Muscle layer of colon (tissue), 2 donors: ENCODE measurements around the gene OPRM1.
"Not testable (repeated sequence)": the region's sequence is repeated elsewhere in the genome, so short reads cannot be mapped to it uniquely, and the experiment has no call there.

Experiments used
- H3K27ac ChIP-seq: one replicate; pipeline ENCODE4 v1.7.0; 2013; ENCODE audit warnings: low read depth, mild to moderate bottlenecking, low read length, moderate library complexity
- H3K27me3 ChIP-seq, 2 donors: one replicate each; pipeline ENCODE4 v1.7.0; 2013; ENCODE audit warnings: low read length in 2 of 2, mild to moderate bottlenecking in 2 of 2; ENCODE audit not compliant: insufficient read depth in 2 of 2, control insufficient read depth in 1 of 2
- H3K36me3 ChIP-seq: one replicate; pipeline ENCODE4 v1.7.0; 2013; ENCODE audit warnings: mild to moderate bottlenecking, low read length; ENCODE audit not compliant: insufficient read depth
- H3K4me1 ChIP-seq: one replicate; pipeline ENCODE4 v1.7.0; 2013; ENCODE audit warnings: mild to moderate bottlenecking, low read length; ENCODE audit not compliant: insufficient read depth
- H3K4me3 ChIP-seq, 2 donors: one replicate each; pipeline ENCODE4 v1.7.0; 2013; ENCODE audit warnings: low read length in 2 of 2, low read depth in 1 of 2, mild to moderate bottlenecking in 1 of 2, moderate library complexity in 1 of 2
- H3K9ac ChIP-seq: one replicate; pipeline ENCODE4 v1.7.0; 2013; ENCODE audit warnings: low read length
- H3K9me3 ChIP-seq: one replicate; pipeline ENCODE4 v1.7.0; 2013; ENCODE audit warnings: mild to moderate bottlenecking, low read length
- donor health status: abdominal sarcoma.
- donor health status: Adenocarcinoma of cecum.

The OPRM1 gene

GRCh38 chr6:154053141-154053540 is 14.1 kb downstream of the OPRM1 start:
- Histone ChIP-seq H3K4me1 (no peaks in the 10 kb centered on the region), H3K9ac (no peak overlapping the region), H3K36me3 (no peaks in the 10 kb centered on the region), H3K27me3 (no peaks in the 10 kb centered on the region), H3K4me3 (no peak overlapping the region), H3K9me3 (no peaks in the 10 kb centered on the region), H3K27ac (no peak overlapping the region)

- Histone ChIP-seq H3K27ac (no peak overlapping the region), H3K9ac (no peak overlapping the region), H3K4me3 (no peak overlapping the region), H3K4me1 (no peaks in the 10 kb centered on the region), H3K9me3 (no peaks in the 10 kb centered on the region), H3K27me3 (no peaks in the 10 kb centered on the region), H3K36me3 (no peaks in the 10 kb centered on the region)
Observed at GRCh38 chr6:154056536-154056935, 17.5 kb downstream of the OPRM1 start.

GRCh38 chr6:154057098-154057497 is 18.1 kb downstream of the OPRM1 start:
- Histone ChIP-seq H3K9me3 (no peaks in the 10 kb centered on the region), H3K36me3 (no peaks in the 10 kb centered on the region), H3K27me3 (no peaks in the 10 kb centered on the region), H3K4me3 (no peak overlapping the region), H3K9ac (no peak overlapping the region), H3K27ac (no peak overlapping the region), H3K4me1 (no peaks in the 10 kb centered on the region)

- H3K9ac ChIP-seq = no peak overlapping the region
- no peak overlapping the region for H3K27ac ChIP-seq
- no peaks in the 10 kb centered on the region for H3K9me3 ChIP-seq
- no peaks in the 10 kb centered on the region for H3K27me3 ChIP-seq
- no peak overlapping the region for H3K4me3 ChIP-seq
- H3K36me3 ChIP-seq = no peaks in the 10 kb centered on the region
- H3K4me1 ChIP-seq = no peaks in the 10 kb centered on the region
Observed at GRCh38 chr6:154058963-154059680, 20.1 kb downstream of the OPRM1 start.

- Histone ChIP-seq H3K27ac (no peak overlapping the region), H3K4me1 (no peaks in the 10 kb centered on the region), H3K9ac (no peak overlapping the region), H3K4me3 (no peak overlapping the region), H3K9me3 (no peaks in the 10 kb centered on the region), H3K27me3 (no peaks in the 10 kb centered on the region), H3K36me3 (no peaks in the 10 kb centered on the region)
Observed at GRCh38 chr6:154060076-154060475, 21.0 kb downstream of the OPRM1 start.

- H3K9ac ChIP-seq = no peak overlapping the region
- no peaks in the 10 kb centered on the region for H3K4me1 ChIP-seq
- no peak overlapping the region for H3K27ac ChIP-seq
- H3K27me3 ChIP-seq = no peaks in the 10 kb centered on the region
- no peak overlapping the region for H3K4me3 ChIP-seq
- no peaks in the 10 kb centered on the region for H3K9me3 ChIP-seq
- no peaks in the 10 kb centered on the region for H3K36me3 ChIP-seq
Observed at GRCh38 chr6:154070041-154070440, 31.0 kb downstream of the OPRM1 start.

- no peaks in the 10 kb centered on the region for H3K36me3 ChIP-seq
- H3K27ac ChIP-seq = no peak overlapping the region
- H3K9me3 ChIP-seq = no peaks in the 10 kb centered on the region
- no peaks in the 10 kb centered on the region for H3K27me3 ChIP-seq
- H3K9ac ChIP-seq = no peak overlapping the region
- no peak overlapping the region for H3K4me3 ChIP-seq
- no peaks in the 10 kb centered on the region for H3K4me1 ChIP-seq
Observed at GRCh38 chr6:154070657-154071056, 31.6 kb downstream of the OPRM1 start.

GRCh38 chr6:154071236-154071635 is 32.2 kb downstream of the OPRM1 start:
- Histone ChIP-seq H3K4me3 (no peak overlapping the region), H3K27ac (no peak overlapping the region), H3K36me3 (no peaks in the 10 kb centered on the region), H3K4me1 (no peaks in the 10 kb centered on the region), H3K9me3 (no peaks in the 10 kb centered on the region), H3K9ac (no peak overlapping the region), H3K27me3 (no peaks in the 10 kb centered on the region)

GRCh38 chr6:154071711-154072110 is 32.7 kb downstream of the OPRM1 start:
- no peak overlapping the region for H3K4me3 ChIP-seq
- no peaks in the 10 kb centered on the region for H3K4me1 ChIP-seq
- H3K9ac ChIP-seq = no peak overlapping the region
- H3K27me3 ChIP-seq = no peaks in the 10 kb centered on the region
- no peak overlapping the region for H3K27ac ChIP-seq
- no peaks in the 10 kb centered on the region for H3K36me3 ChIP-seq
- no peaks in the 10 kb centered on the region for H3K9me3 ChIP-seq

GRCh38 chr6:154078596-154078995 is 39.6 kb downstream of the OPRM1 start:
- not testable (repeated sequence) for H3K4me1 ChIP-seq, H3K4me3 ChIP-seq, H3K9ac ChIP-seq, H3K36me3 ChIP-seq, H3K27me3 ChIP-seq, H3K27ac ChIP-seq, H3K9me3 ChIP-seq

GRCh38 chr6:154080461-154081189 is 41.6 kb downstream of the OPRM1 start:
- H3K27ac ChIP-seq = no peak overlapping the region
- H3K4me1 ChIP-seq = no peaks in the 10 kb centered on the region
- no peaks in the 10 kb centered on the region for H3K27me3 ChIP-seq
- H3K9me3 ChIP-seq = no peaks in the 10 kb centered on the region
- no peak overlapping the region for H3K9ac ChIP-seq
- H3K36me3 ChIP-seq = no peaks in the 10 kb centered on the region
- no peak overlapping the region for H3K4me3 ChIP-seq

GRCh38 chr6:154086510-154086909 is 47.5 kb downstream of the OPRM1 start:
- Histone ChIP-seq H3K9me3 (no peaks in the 10 kb centered on the region), H3K9ac (no peak overlapping the region), H3K27ac (no peak overlapping the region), H3K4me1 (no peaks in the 10 kb centered on the region), H3K4me3 (no peak overlapping the region), H3K36me3 (no peaks in the 10 kb centered on the region), H3K27me3 (no peaks in the 10 kb centered on the region)
